ENCODE data around the gene SYN1. TPM values are rescaled to one million over a fixed set of nuclear protein-coding genes. Genes with fewer than 3 reads are reported as not detected.

Gene SYN1
- total RNA-seq, 1 donor from 2014 or later = 4.5 TPM

GRCh38 chrX:47613082-47613481 lies 6.6 kb downstream of the SYN1 start:
- Mint-ChIP-seq H3K4me1 (peaks cover 10% of the 10 kb centered on the region), H3K36me3 (ENCODE audit: low read depth) (no peaks in the 10 kb centered on the region), H3K27me3 (ENCODE audit: low read depth) (peaks cover 10% of the 10 kb centered on the region), H3K4me3 (no peak overlapping the region), H3K27ac (ENCODE audit: unreplicated experiment) (peak overlapping the region; percentile 43), H3K9me3 (peaks cover 6% of the 10 kb centered on the region)
- no peak for TF ChIP-seq CTCF (conservative IDR thresholded peaks at IDR 0.05)
- DNase-seq (ENCODE audit: low read depth, low spot score) = no peak

GRCh38 chrX:47612418-47612817 lies 7.2 kb downstream of the SYN1 start:
- H3K27ac Mint-ChIP-seq (ENCODE audit: unreplicated experiment) = no peak overlapping the region
- H3K36me3 Mint-ChIP-seq (ENCODE audit: low read depth) = no peaks in the 10 kb centered on the region
- peaks cover 6% of the 10 kb centered on the region for H3K9me3 Mint-ChIP-seq
- no peak for DNase-seq (ENCODE audit: low read depth, low spot score)
- no peak for TF ChIP-seq CTCF (conservative IDR thresholded peaks at IDR 0.05)
- H3K4me3 Mint-ChIP-seq = no peak overlapping the region
- peaks cover 3% of the 10 kb centered on the region for H3K27me3 Mint-ChIP-seq (ENCODE audit: low read depth)
- H3K4me1 Mint-ChIP-seq = peaks cover 11% of the 10 kb centered on the region

GRCh38 chrX:47611926-47612325 lies 7.7 kb downstream of the SYN1 start:
- no peaks in the 10 kb centered on the region for H3K36me3 Mint-ChIP-seq (ENCODE audit: low read depth)
- no peak overlapping the region for H3K27ac Mint-ChIP-seq (ENCODE audit: unreplicated experiment)
- peaks cover 11% of the 10 kb centered on the region for H3K4me1 Mint-ChIP-seq
- H3K4me3 Mint-ChIP-seq = no peak overlapping the region
- no peak for DNase-seq (ENCODE audit: low read depth, low spot score)
- peaks cover 6% of the 10 kb centered on the region for H3K9me3 Mint-ChIP-seq
- no peak for TF ChIP-seq CTCF (conservative IDR thresholded peaks at IDR 0.05)
- H3K27me3 Mint-ChIP-seq (ENCODE audit: low read depth) = peaks cover 2% of the 10 kb centered on the region

GRCh38 chrX:47611489-47611888 lies 8.2 kb downstream of the SYN1 start:
- H3K36me3 Mint-ChIP-seq (ENCODE audit: low read depth) = no peaks in the 10 kb centered on the region
- H3K4me1 Mint-ChIP-seq = peaks cover 11% of the 10 kb centered on the region
- no peak for DNase-seq (ENCODE audit: low read depth, low spot score)
- no peak overlapping the region for H3K27ac Mint-ChIP-seq (ENCODE audit: unreplicated experiment)
- H3K9me3 Mint-ChIP-seq = peaks cover 6% of the 10 kb centered on the region
- H3K27me3 Mint-ChIP-seq (ENCODE audit: low read depth) = no peaks in the 10 kb centered on the region
- H3K4me3 Mint-ChIP-seq = no peak overlapping the region
- no peak for TF ChIP-seq CTCF (conservative IDR thresholded peaks at IDR 0.05)

GRCh38 chrX:47610511-47610910 lies 9.1 kb downstream of the SYN1 start:
- Mint-ChIP-seq H3K36me3 (ENCODE audit: low read depth) (no peaks in the 10 kb centered on the region), H3K27me3 (ENCODE audit: low read depth) (no peaks in the 10 kb centered on the region), H3K9me3 (peaks cover 8% of the 10 kb centered on the region), H3K4me3 (no peak overlapping the region), H3K4me1 (peaks cover 11% of the 10 kb centered on the region), H3K27ac (ENCODE audit: unreplicated experiment) (no peak overlapping the region)
- TF ChIP-seq CTCF (conservative IDR thresholded peaks at IDR 0.05) = no peak
- DNase-seq (ENCODE audit: low read depth, low spot score) = no peak
